Sciatic nerve (tissue), 1 donor: ENCODE measurements around the gene OXSM. TPM values are rescaled to one million over a fixed set of nuclear protein-coding genes. Genes with fewer than 3 reads are reported as not detected.

ENCODE experiments used
- total RNA-seq: library from RNA; stranded (reverse); fragmentation: NEBNext Ultra II Directional; extraction: Animal tissue kit (Norgen Biotek cat#: 25700); gene quantifications from one replicate; pipeline ENCODE4 v1.2.1, GENCODE V29; 2021
- donor health status: DM: no; HTN: no; CAD: no.

OXSM gene
- total RNA-seq, 1 donor from 2014 or later = 6.8 TPM

Other genes with a start within 250 kb of the OXSM start
- 125 TPM for gene TOP2B, start 125.2 kb upstream of the OXSM start, total RNA-seq
- gene NGLY1, start 6.6 kb upstream of the OXSM start, total RNA-seq = 32.8 TPM